Measurements from ENCODE around the gene P4HB.

Gene P4HB

GRCh38 chr17:81824595-81824994 is 35.7 kb downstream of the P4HB start:
- DNase-seq: no peak

GRCh38 chr17:81823820-81824550 is 36.4 kb downstream of the P4HB start:
- DNase-seq: no peak

GRCh38 chr17:81822996-81823819 is 37.1 kb downstream of the P4HB start:
- no peak for DNase-seq

- DNase-seq: no peak
Measured at GRCh38 chr17:81822312-81822637, 38.1 kb downstream of the P4HB start.

- peak; percentile 89 for DNase-seq
Measured at GRCh38 chr17:81821603-81822311, 38.6 kb downstream of the P4HB start.

GRCh38 chr17:81821147-81821546 is 39.2 kb downstream of the P4HB start:
- DNase-seq: no peak

GRCh38 chr17:81819708-81820107 is 40.6 kb downstream of the P4HB start:
- DNase-seq: no peak

- no peak for DNase-seq
Measured at GRCh38 chr17:81817758-81818147, 42.6 kb downstream of the P4HB start.

GRCh38 chr17:81815646-81815986 is 44.7 kb downstream of the P4HB start:
- DNase-seq: no peak

- DNase-seq: no peak
Measured at GRCh38 chr17:81814748-81815645, 45.3 kb downstream of the P4HB start.

- no peak for DNase-seq
Measured at GRCh38 chr17:81813861-81814683, 46.3 kb downstream of the P4HB start.

GRCh38 chr17:81813371-81813684 is 47.0 kb downstream of the P4HB start:
- no peak for DNase-seq

GRCh38 chr17:81812571-81813370 is 47.6 kb downstream of the P4HB start:
- DNase-seq: no peak

- no peak for DNase-seq
Measured at GRCh38 chr17:81811705-81812570, 48.4 kb downstream of the P4HB start.

GRCh38 chr17:81810892-81811704 is 49.2 kb downstream of the P4HB start:
- no peak for DNase-seq

- DNase-seq: no peak
Measured at GRCh38 chr17:81810476-81810875, 49.9 kb downstream of the P4HB start.

- no peak for DNase-seq
Measured at GRCh38 chr17:81809556-81809998, 50.8 kb downstream of the P4HB start.

GRCh38 chr17:81808778-81809555 is 51.4 kb downstream of the P4HB start:
- DNase-seq: no peak
